Heart left ventricle (tissue), 16 donors: ENCODE measurements around the gene LCE1A. TPM values are rescaled to one million over a fixed set of nuclear protein-coding genes. Genes with fewer than 3 reads are reported as not detected.

Experiments used
- ATAC-seq, 4 donors: fragments of 200-7000 bp; cut with Tn5 transposase; one replicate each; pipeline ENCODE4 v1.9.1; 2020 to 2022; ENCODE audit warnings: moderate library complexity in 4 of 4, mild to moderate bottlenecking in 3 of 4, moderate number of reproducible peaks in 1 of 4
- DNase-seq, 5 donors: peaks; one replicate each; pipeline ENCODE4 v3.0.0-alpha.2; 2020
- H3K27ac ChIP-seq, 12 donors: fragments of 200-600 bp; sonication (generic) in 4 of 12; one replicate each; pipeline versions ENCODE4 v1.5.0 to v1.8.0; 2016 to 2022; ENCODE audit warnings: mild to moderate bottlenecking in 2 of 12
- H3K27me3 ChIP-seq, 9 donors: fragments of 200-600 bp; sonication (generic) in 2 of 9; one replicate each; pipeline versions ENCODE4 v1.5.1 to v1.8.0; 2016 to 2022; ENCODE audit warnings: mild to moderate bottlenecking in 3 of 9
- H3K36me3 ChIP-seq, 9 donors: fragments of 200-600 bp; sonication (generic) in 2 of 9; one replicate each; pipeline versions ENCODE4 v1.5.0 to v1.8.0; 2018 to 2022; ENCODE audit warnings: mild to moderate bottlenecking in 2 of 9
- H3K4me1 ChIP-seq, 12 donors: fragments of 200-600 bp; sonication (generic) in 4 of 12; one replicate each; pipeline versions ENCODE4 v1.5.0 to v1.8.0; 2016 to 2022; ENCODE audit warnings: mild to moderate bottlenecking in 3 of 12
- H3K4me3 ChIP-seq, 12 donors: fragments of 200-600 bp; sonication (generic) in 4 of 12; one replicate each; pipeline versions ENCODE4 v1.5.0 to v1.8.0; 2017 to 2022; ENCODE audit warnings: mild to moderate bottlenecking in 9 of 12, moderate library complexity in 4 of 12
- H3K9me3 ChIP-seq, 12 donors: fragments of 200-600 bp; sonication (generic) in 4 of 12; one replicate each; pipeline versions ENCODE4 v1.5.0 to v1.8.0; 2016 to 2022; ENCODE audit warnings: mild to moderate bottlenecking in 1 of 12
- CTCF ChIP-seq, 12 donors: fragments of 200-600 bp; sonication (generic) in 4 of 12; IDR thresholded peaks; one replicate each; pipeline versions ENCODE4 v1.5.0 to v1.8.0; 2018 to 2022; ENCODE audit warnings: antibody characterized with exemption in 12 of 12, mild to moderate bottlenecking in 5 of 12
- POLR2A ChIP-seq, 2 donors: fragments of 450-650 bp; IDR thresholded peaks; one replicate each; pipeline ENCODE4 v1.6.1; 2017; ENCODE audit warnings: antibody characterized with exemption in 2 of 2, mild to moderate bottlenecking in 2 of 2, moderate library complexity in 2 of 2
- WGBS, 4 donors: extraction: QIAGEN DNeasy Blood & Tissue Kit in 2 of 4; methylation state at CpG; one replicate each; pipeline versions ENCODE4 v1.1.5 to v1.1.7; 2013 to 2018; 5-methylcytosine and 5-hydroxymethylcytosine counted together
- intact Hi-C, 10 donors: fragments of 100-400 bp; cut with DNase I; formaldehyde crosslinking; loops; one replicate each; pipeline versions ENCODE4 v1.11.1 to v1.14.2; 2022
- polyA plus RNA-seq, 2 donors: library from polyadenylated mRNA; stranded (reverse); fragments of 200-250 nt; gene quantifications; one replicate each; pipeline ENCODE4 v1.2.3, GENCODE V29; 2013
- total RNA-seq, 9 donors: library from RNA; depleted of rRNA in 2 of 9; stranded (reverse); fragments of >200 nt in 2 of 9; fragmentation: NEBNext Ultra II Directional in 3 of 9; extraction: Animal tissue kit (Norgen Biotek cat#: 25700) in 3 of 9; gene quantifications; one replicate each; pipeline versions ENCODE4 v1.1.0 to v1.2.4, GENCODE V29; 2016 to 2023
- donor health status: ischemic (EF 13 %, LVEDD 7.1; RV severe dilation, severe dysfunction).
- donor health status: healthy with polysubstance abuse.
- donor health status: DM: no; HTN: yes; CAD: no.
- donor health status: DM: no; HTN: no; CAD: no.
- donor health status: ischemic (EF 25% LVEDD 6.9; RV normal size, moderate dysfunction).
- donor health status: ischemic (EF 25% LVEDD 5.7; RV mildly dilated, moderate dysfunction).
- donor health status: healthy.
- donor health status: DM: yes; HTN: yes; CAD: no.
- donor health status: ischemic (EF 35%, LVEDD 5.7; RV mildly dilated, moderate dysfunction).
- donor health status: nonischemic (EF 11% LVEDD 7.7; RV severe dilation, severe dysfunction).
- donor health status: DM: yes; HTN: yes; CAD: no.
- donor health status: PGD.
- donor health status: ischemic (EF 29% LVEDD 5.4; RV normal size, mild dysfunction).
- donor health status: nonischemic (EF 23%, LVEDD 6.1; RV moderate dilation, normal function).

The LCE1A gene
- total and polyA plus RNA-seq, 11 donors: not detected

GRCh38 chr1:152871731-152872126 lies 44.5 kb downstream of the LCE1A start:
- DNase-seq: no peak
- no peaks in the 10 kb centered on the region for H3K9me3 ChIP-seq
- WGBS, 4 donors: 84 to 89% (median 84%) methylated on average over 6 of the region's 6 CpGs
- H3K36me3 ChIP-seq: no peaks in the 10 kb centered on the region
- no peak for ATAC-seq
- H3K4me3 ChIP-seq: no peak overlapping the region
- no peak for TF ChIP-seq POLR2A (IDR thresholded peaks at IDR 0.05)
- TF ChIP-seq CTCF (IDR thresholded peaks at IDR 0.05): no peak
- no peaks in the 10 kb centered on the region for H3K4me1 ChIP-seq
- no peak overlapping the region for H3K27ac ChIP-seq
- intact Hi-C loops: loop anchor here in 3 of 10 donors (5.0 to 10.0 kb wide), 2 partner anchors 351 to 353 kb away; no protein-coding TSS in a partner anchor
- H3K27me3 ChIP-seq: peaks cover 0 to 6% (median 0%) of the 10 kb centered on the region in 9 donors

- Histone ChIP-seq H3K4me1 (no peaks in the 10 kb centered on the region), H3K9me3 (no peaks in the 10 kb centered on the region), H3K27me3 (peaks cover 0 to 6% (median 0%) of the 10 kb centered on the region in 9 donors), H3K27ac (no peak overlapping the region), H3K4me3 (no peak overlapping the region), H3K36me3 (no peaks in the 10 kb centered on the region)
- ATAC-seq (no peak), DNase-seq (no peak)
- intact Hi-C loops: loop anchor here in 3 of 10 donors (5.0 to 10.0 kb wide), 2 partner anchors 349 to 351 kb away; no protein-coding TSS in a partner anchor
- TF ChIP-seq CTCF (IDR thresholded peaks at IDR 0.05) (no peak), POLR2A (IDR thresholded peaks at IDR 0.05) (no peak)
These were observed 46.2 kb downstream of the LCE1A start for GRCh38 chr1:152873495-152873894.

GRCh38 chr1:152876827-152877226 lies 49.6 kb downstream of the LCE1A start:
- no peak overlapping the region for H3K27ac ChIP-seq
- H3K9me3 ChIP-seq: no peaks in the 10 kb centered on the region
- DNase-seq (no peak), ATAC-seq (no peak)
- 68 to 82% (median 78%) methylated on average over 1 of the region's 1 CpG for WGBS, 4 donors
- no peaks in the 10 kb centered on the region for H3K4me1 ChIP-seq
- H3K4me3 ChIP-seq: no peak overlapping the region
- H3K36me3 ChIP-seq: no peaks in the 10 kb centered on the region
- peaks cover 0 to 5% (median 0%) of the 10 kb centered on the region in 9 donors for H3K27me3 ChIP-seq
- TF ChIP-seq POLR2A (IDR thresholded peaks at IDR 0.05): no peak
- no peak for TF ChIP-seq CTCF (IDR thresholded peaks at IDR 0.05)
- intact Hi-C loops: loop anchor here in 2 of 10 donors (5.0 to 10.0 kb wide), 2 partner anchors 345 to 348 kb away; no protein-coding TSS in a partner anchor

Other genes with a start within 250 kb of the LCE1A start
- gene LCE3D, start 247.0 kb upstream of the LCE1A start, total RNA-seq: not detected
- not detected for gene LCE3D, start 247.0 kb upstream of the LCE1A start, polyA plus RNA-seq
- gene LCE3C, start 227.2 kb upstream of the LCE1A start, total RNA-seq: not detected
- not detected for gene LCE3C, start 227.2 kb upstream of the LCE1A start, polyA plus RNA-seq
- gene LCE3B, start 213.7 kb upstream of the LCE1A start, total RNA-seq: not detected
- not detected for gene LCE3B, start 213.7 kb upstream of the LCE1A start, polyA plus RNA-seq
- not detected for gene LCE3A, start 204.4 kb upstream of the LCE1A start, total RNA-seq
- not detected for gene LCE3A, start 204.4 kb upstream of the LCE1A start, polyA plus RNA-seq
- not detected for gene LCE2D, start 164.1 kb upstream of the LCE1A start, total RNA-seq
- not detected for gene LCE2D, start 164.1 kb upstream of the LCE1A start, polyA plus RNA-seq
- gene LCE2C, start 152.2 kb upstream of the LCE1A start, total RNA-seq: not detected
- not detected for gene LCE2C, start 152.2 kb upstream of the LCE1A start, polyA plus RNA-seq
- gene LCE2B, start 141.3 kb upstream of the LCE1A start, total RNA-seq: not detected
- not detected for gene LCE2B, start 141.3 kb upstream of the LCE1A start, polyA plus RNA-seq
- not detected for gene LCE2A, start 129.1 kb upstream of the LCE1A start, total RNA-seq
- gene LCE2A, start 129.1 kb upstream of the LCE1A start, polyA plus RNA-seq: not detected
- gene LCE4A, start 119.3 kb upstream of the LCE1A start, total RNA-seq: not detected
- not detected for gene LCE4A, start 119.3 kb upstream of the LCE1A start, polyA plus RNA-seq
- not detected for gene KPRP, start 69.4 kb upstream of the LCE1A start, total RNA-seq
- gene KPRP, start 69.4 kb upstream of the LCE1A start, polyA plus RNA-seq: not detected
- gene LCE1F, start 52.3 kb upstream of the LCE1A start, total RNA-seq: not detected
- not detected for gene LCE1F, start 52.3 kb upstream of the LCE1A start, polyA plus RNA-seq
- gene LCE1E, start 41.2 kb upstream of the LCE1A start, total RNA-seq: not detected
- not detected for gene LCE1E, start 41.2 kb upstream of the LCE1A start, polyA plus RNA-seq
- not detected for gene LCE1D, start 30.8 kb upstream of the LCE1A start, total RNA-seq
- not detected for gene LCE1D, start 30.8 kb upstream of the LCE1A start, polyA plus RNA-seq
- gene LCE1C, start 20.8 kb upstream of the LCE1A start, total RNA-seq: not detected
- gene LCE1C, start 20.8 kb upstream of the LCE1A start, polyA plus RNA-seq: not detected
- not detected for gene LCE1B, start 15.5 kb upstream of the LCE1A start, total RNA-seq
- not detected for gene LCE1B, start 15.5 kb upstream of the LCE1A start, polyA plus RNA-seq
- not detected for gene LCE6A, start 15.4 kb downstream of the LCE1A start, total RNA-seq
- not detected for gene LCE6A, start 15.4 kb downstream of the LCE1A start, polyA plus RNA-seq
- gene LCE7A, start 32.5 kb downstream of the LCE1A start, total RNA-seq: not detected
- not detected for gene LCE7A, start 32.5 kb downstream of the LCE1A start, polyA plus RNA-seq
- not detected for gene SMCP, start 50.8 kb downstream of the LCE1A start, total RNA-seq
- not detected for gene SMCP, start 50.8 kb downstream of the LCE1A start, polyA plus RNA-seq
- gene IVL, start 81.1 kb downstream of the LCE1A start, total RNA-seq: not detected
- under 1 TPM in 1 of 2 donors, not detected in 1; 0.03 TPM for gene IVL, start 81.1 kb downstream of the LCE1A start, polyA plus RNA-seq
- gene SPRR5, start 119.7 kb downstream of the LCE1A start, total RNA-seq: not detected
- not detected for gene SPRR5, start 119.7 kb downstream of the LCE1A start, polyA plus RNA-seq
- not detected for gene SPRR4, start 143.2 kb downstream of the LCE1A start, total RNA-seq
- not detected for gene SPRR4, start 143.2 kb downstream of the LCE1A start, polyA plus RNA-seq
- gene SPRR1A, start 156.6 kb downstream of the LCE1A start, total RNA-seq: not detected
- not detected for gene SPRR1A, start 156.6 kb downstream of the LCE1A start, polyA plus RNA-seq
- not detected for gene SPRR3, start 174.3 kb downstream of the LCE1A start, total RNA-seq
- gene SPRR3, start 174.3 kb downstream of the LCE1A start, polyA plus RNA-seq: 1 to 10 TPM in 1 of 2 donors, not detected in 1; 1.2 TPM
- not detected for gene SPRR1B, start 203.7 kb downstream of the LCE1A start, total RNA-seq
- gene SPRR1B, start 203.7 kb downstream of the LCE1A start, polyA plus RNA-seq: not detected
- not detected for gene SPRR2D, start 213.6 kb downstream of the LCE1A start, total RNA-seq
- gene SPRR2D, start 213.6 kb downstream of the LCE1A start, polyA plus RNA-seq: under 1 TPM in 1 of 2 donors, not detected in 1; 0.12 TPM
- gene SPRR2A, start 230.0 kb downstream of the LCE1A start, total RNA-seq: not detected
- under 1 TPM in 1 of 2 donors, not detected in 1; 0.32 TPM for gene SPRR2A, start 230.0 kb downstream of the LCE1A start, polyA plus RNA-seq
- gene SPRR2B, start 244.1 kb downstream of the LCE1A start, total RNA-seq: not detected
- gene SPRR2B, start 244.1 kb downstream of the LCE1A start, polyA plus RNA-seq: not detected